K562 (cell line): ENCODE data around the gene FYB1. TPM values are rescaled to one million over a fixed set of nuclear protein-coding genes. Genes with fewer than 3 reads are reported as not detected.

Experiments
- ATF1 ChIP-seq, 2 experiments: fragments of 450-650 bp in 1 of 2; IDR thresholded peaks; 2 replicates each; pipeline ENCODE4 v1.6.1; 2016; ENCODE audit warnings: missing compliant biosample characterization in 1 of 2, missing genetic modification characterization in 1 of 2
- C11orf30 ChIP-seq: fragments of 450-650 bp; IDR thresholded peaks from 2 replicates; pipeline ENCODE4 v1.6.1; 2016; ENCODE audit warnings: low read depth, mild to moderate bottlenecking
- CSDE1 ChIP-seq, 2 experiments: fragments of 450-650 bp; IDR thresholded peaks; 2 replicates each; pipeline ENCODE4 v1.6.1; 2016; ENCODE audit warnings: mild to moderate bottlenecking in 1 of 2
- DDX20 ChIP-seq: fragments of 450-650 bp; IDR thresholded peaks from 2 replicates; pipeline ENCODE4 v1.6.1; 2016; ENCODE audit warnings: missing genetic modification characterization, low read depth, mild to moderate bottlenecking, missing compliant biosample characterization, moderate library complexity
- FOXM1 ChIP-seq, 2 experiments: fragments of 450-650 bp in 1 of 2; sonication (generic) in 1 of 2; formaldehyde crosslinking in 1 of 2; IDR thresholded peaks; 2 replicates each; pipeline versions ENCODE4 v1.6.1 to v1.9.0; 2017 to 2022; ENCODE audit warnings: low read depth in 2 of 2, mild to moderate bottlenecking in 2 of 2, missing genetic modification reagents in 1 of 2, moderate library complexity in 1 of 2
- GABPA ChIP-seq: fragments of 200-800 bp; sonication (Bioruptor generic); conservative IDR thresholded peaks from 2 replicates; pipeline ENCODE4 v1.6.1; 2016; ENCODE audit warnings: low read depth, missing genetic modification characterization, missing compliant biosample characterization
- SIX5 ChIP-seq, 2 experiments: IDR thresholded peaks; 2 replicates each; pipeline ENCODE4 v1.6.1; 2011; ENCODE audit warnings: low read length in 2 of 2, borderline replicate concordance in 1 of 2, low read depth in 1 of 2, mild to moderate bottlenecking in 1 of 2, moderate library complexity in 1 of 2; ENCODE audit not compliant: insufficient read depth in 1 of 2
- TCF3 ChIP-seq: sonication (generic); formaldehyde crosslinking; IDR thresholded peaks from 2 replicates; pipeline ENCODE4 v1.4.0; 2020; ENCODE audit warnings: mild to moderate bottlenecking, missing genetic modification reagents
- XRCC4 ChIP-seq: IDR thresholded peaks from one replicate; pipeline ENCODE4 v1.6.1; 2011; ENCODE audit not compliant: insufficient read depth, insufficient read length; ENCODE audit errors: extremely low read depth
- ZNF408 ChIP-seq: fragments of 250-450 bp; sonication (Bioruptor Pico); IDR thresholded peaks from 2 replicates; pipeline ENCODE4 v1.4.0; 2020; ENCODE audit warnings: low read depth, mild to moderate bottlenecking, moderate library complexity
- polyA plus RNA-seq, 8 experiments: library from polyadenylated mRNA; depleted of rRNA in 4 of 8; stranded (reverse) in 5 of 8; unstranded in 3 of 8; fragments of >200 nt; fragmentation: Nextera tagmentation in 2 of 8; fragmentation: Illumina TruSeq in 1 of 8; extraction: Ambion mirVana in 2 of 8; extraction: Trizol in 1 of 8; gene quantifications; 2 replicates each; pipeline versions ENCODE4 v1.2.1 to v1.2.3, GENCODE V29; 2011 to 2014; ENCODE audit warnings: inconsistent platforms in 1 of 8, missing spikeins in 1 of 8
- total RNA-seq, 7 experiments: library from RNA; depleted of rRNA in 6 of 7; stranded (reverse); fragments of >200 nt in 6 of 7; fragmentation: Illumina TruSeq in 2 of 7; extraction: Trizol in 2 of 7; gene quantifications; 2 replicates each; pipeline versions ENCODE4 v1.2.1 to v1.2.3, GENCODE V29; 2011 to 2021; ENCODE audit warnings: low replicate concordance in 1 of 7
- TF ChIP-seq, protein P1 (sequence below): fragments of 250-450 bp; sonication (Bioruptor Pico); IDR thresholded peaks from 2 replicates; pipeline ENCODE4 v1.4.0; 2020; ENCODE audit warnings: mild to moderate bottlenecking, moderate library complexity
- TF ChIP-seq, protein P2 (sequence below), 2 experiments: fragments of 450-650 bp; conservative IDR thresholded peaks; 2 replicates each; pipeline ENCODE4 v1.6.1; 2017; ENCODE audit warnings: mild to moderate bottlenecking in 2 of 2, moderate library complexity in 2 of 2
- TF ChIP-seq, protein P3 (sequence below): fragments of 250-450 bp; sonication (Bioruptor Pico); IDR thresholded peaks from 2 replicates; pipeline ENCODE4 v1.8.0; 2022; ENCODE audit warnings: moderate library complexity, mild to moderate bottlenecking, inconsistent platforms
- TF ChIP-seq, protein P4 (sequence below), 2 experiments: fragments of 450-650 bp in 1 of 2; IDR thresholded peaks; 2 replicates each; pipeline ENCODE4 v1.6.1; 2011 to 2017; ENCODE audit warnings: low read depth in 2 of 2, antibody characterized with exemption in 1 of 2, borderline replicate concordance in 1 of 2, low read length in 1 of 2, mild to moderate bottlenecking in 1 of 2, mixed read lengths in 1 of 2; ENCODE audit not compliant: control insufficient read depth in 1 of 2

The FYB1 gene
- total and polyA plus RNA-seq, 9 of the 15 experiments (the other 6 are each of a cell fraction or from before 2014, with no cell fraction given): 4.7 to 31.5 (median 9.7) TPM

DNA sequence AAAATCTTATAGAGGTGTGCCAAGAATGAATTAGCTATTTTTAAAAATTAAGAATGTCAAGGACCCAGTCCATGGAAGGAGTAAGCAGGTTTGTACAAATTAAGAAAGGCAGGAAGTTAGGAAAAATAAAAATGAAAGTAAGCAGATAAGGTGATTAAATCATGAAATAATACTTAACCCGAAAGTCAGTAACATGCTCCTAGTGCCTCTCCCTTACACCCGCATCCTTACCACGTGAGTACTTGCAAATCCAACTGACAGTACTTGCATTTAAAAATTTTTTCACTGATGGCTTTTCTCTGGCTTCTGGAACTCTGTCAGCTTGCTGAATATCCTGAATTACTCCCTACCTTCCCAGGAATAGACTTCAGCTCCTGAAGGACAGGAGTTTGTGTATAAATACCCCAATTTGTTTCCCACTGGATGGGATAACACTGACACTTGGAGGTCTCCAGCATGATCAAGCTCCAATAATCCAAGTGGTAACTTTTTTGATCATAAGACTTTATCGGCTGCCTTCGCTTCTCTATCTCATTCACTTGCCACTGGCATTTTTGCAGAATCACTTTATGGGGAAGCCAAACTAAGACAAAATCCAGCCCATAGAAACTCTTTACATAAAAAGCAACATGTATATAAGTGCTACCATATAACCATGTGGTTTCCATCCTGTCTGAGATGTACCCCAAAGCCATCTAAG, 103.6 kb downstream of the FYB1 start (continued):
- TF ChIP-seq, protein P1, sequence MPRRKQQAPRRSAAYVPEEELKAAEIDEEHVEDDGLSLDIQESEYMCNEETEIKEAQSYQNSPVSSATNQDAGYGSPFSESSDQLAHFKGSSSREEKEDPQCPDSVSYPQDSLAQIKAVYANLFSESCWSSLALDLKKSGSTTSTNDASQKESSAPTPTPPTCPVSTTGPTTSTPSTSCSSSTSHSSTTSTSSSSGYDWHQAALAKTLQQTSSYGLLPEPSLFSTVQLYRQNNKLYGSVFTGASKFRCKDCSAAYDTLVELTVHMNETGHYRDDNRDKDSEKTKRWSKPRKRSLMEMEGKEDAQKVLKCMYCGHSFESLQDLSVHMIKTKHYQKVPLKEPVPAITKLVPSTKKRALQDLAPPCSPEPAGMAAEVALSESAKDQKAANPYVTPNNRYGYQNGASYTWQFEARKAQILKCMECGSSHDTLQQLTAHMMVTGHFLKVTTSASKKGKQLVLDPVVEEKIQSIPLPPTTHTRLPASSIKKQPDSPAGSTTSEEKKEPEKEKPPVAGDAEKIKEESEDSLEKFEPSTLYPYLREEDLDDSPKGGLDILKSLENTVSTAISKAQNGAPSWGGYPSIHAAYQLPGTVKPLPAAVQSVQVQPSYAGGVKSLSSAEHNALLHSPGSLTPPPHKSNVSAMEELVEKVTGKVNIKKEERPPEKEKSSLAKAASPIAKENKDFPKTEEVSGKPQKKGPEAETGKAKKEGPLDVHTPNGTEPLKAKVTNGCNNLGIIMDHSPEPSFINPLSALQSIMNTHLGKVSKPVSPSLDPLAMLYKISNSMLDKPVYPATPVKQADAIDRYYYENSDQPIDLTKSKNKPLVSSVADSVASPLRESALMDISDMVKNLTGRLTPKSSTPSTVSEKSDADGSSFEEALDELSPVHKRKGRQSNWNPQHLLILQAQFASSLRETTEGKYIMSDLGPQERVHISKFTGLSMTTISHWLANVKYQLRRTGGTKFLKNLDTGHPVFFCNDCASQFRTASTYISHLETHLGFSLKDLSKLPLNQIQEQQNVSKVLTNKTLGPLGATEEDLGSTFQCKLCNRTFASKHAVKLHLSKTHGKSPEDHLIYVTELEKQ (CRISPR knock-in tag): no peak
- TF ChIP-seq FOXM1 (IDR thresholded peaks at IDR 0.05; ENCODE audit: low read depth) (0 out of 2 replicates have a peak, but pooled peaks have one; percentile 12), FOXM1 (CRISPR knock-in tag; IDR thresholded peaks at IDR 0.05; ENCODE audit: low read depth) (no peak), GABPA (0 out of 2 replicates have a peak, but pooled peaks have one; percentile 24), ZNF408 (CRISPR knock-in tag) (no peak), XRCC4 (no peak), ATF1 (CRISPR knock-in tag; IDR thresholded peaks at IDR 0.05) (no peak), ATF1 (tag; IDR thresholded peaks at IDR 0.05) (0 out of 2 replicates have a peak, but pooled peaks have one; percentile 6), C11orf30 (peak; percentile 56), TCF3 (CRISPR knock-in tag) (no peak), CSDE1 (IDR thresholded peaks at IDR 0.05) (0 out of 4 replicates have a peak, but pooled peaks of 1 of the 2 experiments have one; percentile 22), SIX5 (IDR thresholded peaks at IDR 0.05; ENCODE audit: borderline replicate concordance in 1 of 2, insufficient read depth in 1 of 2, low read depth in 1 of 2, low read length in 2 of 2) (no peak), DDX20 (tag) (no peak)
- TF ChIP-seq, protein P2, sequence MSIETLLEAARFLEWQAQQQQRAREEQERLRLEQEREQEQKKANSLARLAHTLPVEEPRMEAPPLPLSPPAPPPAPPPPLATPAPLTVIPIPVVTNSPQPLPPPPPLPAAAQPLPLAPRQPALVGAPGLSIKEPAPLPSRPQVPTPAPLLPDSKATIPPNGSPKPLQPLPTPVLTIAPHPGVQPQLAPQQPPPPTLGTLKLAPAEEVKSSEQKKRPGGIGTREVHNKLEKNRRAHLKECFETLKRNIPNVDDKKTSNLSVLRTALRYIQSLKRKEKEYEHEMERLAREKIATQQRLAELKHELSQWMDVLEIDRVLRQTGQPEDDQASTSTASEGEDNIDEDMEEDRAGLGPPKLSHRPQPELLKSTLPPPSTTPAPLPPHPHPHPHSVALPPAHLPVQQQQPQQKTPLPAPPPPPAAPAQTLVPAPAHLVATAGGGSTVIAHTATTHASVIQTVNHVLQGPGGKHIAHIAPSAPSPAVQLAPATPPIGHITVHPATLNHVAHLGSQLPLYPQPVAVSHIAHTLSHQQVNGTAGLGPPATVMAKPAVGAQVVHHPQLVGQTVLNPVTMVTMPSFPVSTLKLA (conservative IDR thresholded peaks at IDR 0.05): 0 out of 4 replicates have a peak, but pooled peaks of 1 of the 2 experiments have one; percentile 17
- TF ChIP-seq, protein P3, sequence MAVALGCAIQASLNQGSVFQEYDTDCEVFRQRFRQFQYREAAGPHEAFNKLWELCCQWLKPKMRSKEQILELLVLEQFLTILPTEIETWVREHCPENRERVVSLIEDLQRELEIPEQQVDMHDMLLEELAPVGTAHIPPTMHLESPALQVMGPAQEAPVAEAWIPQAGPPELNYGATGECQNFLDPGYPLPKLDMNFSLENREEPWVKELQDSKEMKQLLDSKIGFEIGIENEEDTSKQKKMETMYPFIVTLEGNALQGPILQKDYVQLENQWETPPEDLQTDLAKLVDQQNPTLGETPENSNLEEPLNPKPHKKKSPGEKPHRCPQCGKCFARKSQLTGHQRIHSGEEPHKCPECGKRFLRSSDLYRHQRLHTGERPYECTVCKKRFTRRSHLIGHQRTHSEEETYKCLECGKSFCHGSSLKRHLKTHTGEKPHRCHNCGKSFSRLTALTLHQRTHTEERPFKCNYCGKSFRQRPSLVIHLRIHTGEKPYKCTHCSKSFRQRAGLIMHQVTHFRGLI (CRISPR knock-in tag): no peak
- TF ChIP-seq, protein P4, sequence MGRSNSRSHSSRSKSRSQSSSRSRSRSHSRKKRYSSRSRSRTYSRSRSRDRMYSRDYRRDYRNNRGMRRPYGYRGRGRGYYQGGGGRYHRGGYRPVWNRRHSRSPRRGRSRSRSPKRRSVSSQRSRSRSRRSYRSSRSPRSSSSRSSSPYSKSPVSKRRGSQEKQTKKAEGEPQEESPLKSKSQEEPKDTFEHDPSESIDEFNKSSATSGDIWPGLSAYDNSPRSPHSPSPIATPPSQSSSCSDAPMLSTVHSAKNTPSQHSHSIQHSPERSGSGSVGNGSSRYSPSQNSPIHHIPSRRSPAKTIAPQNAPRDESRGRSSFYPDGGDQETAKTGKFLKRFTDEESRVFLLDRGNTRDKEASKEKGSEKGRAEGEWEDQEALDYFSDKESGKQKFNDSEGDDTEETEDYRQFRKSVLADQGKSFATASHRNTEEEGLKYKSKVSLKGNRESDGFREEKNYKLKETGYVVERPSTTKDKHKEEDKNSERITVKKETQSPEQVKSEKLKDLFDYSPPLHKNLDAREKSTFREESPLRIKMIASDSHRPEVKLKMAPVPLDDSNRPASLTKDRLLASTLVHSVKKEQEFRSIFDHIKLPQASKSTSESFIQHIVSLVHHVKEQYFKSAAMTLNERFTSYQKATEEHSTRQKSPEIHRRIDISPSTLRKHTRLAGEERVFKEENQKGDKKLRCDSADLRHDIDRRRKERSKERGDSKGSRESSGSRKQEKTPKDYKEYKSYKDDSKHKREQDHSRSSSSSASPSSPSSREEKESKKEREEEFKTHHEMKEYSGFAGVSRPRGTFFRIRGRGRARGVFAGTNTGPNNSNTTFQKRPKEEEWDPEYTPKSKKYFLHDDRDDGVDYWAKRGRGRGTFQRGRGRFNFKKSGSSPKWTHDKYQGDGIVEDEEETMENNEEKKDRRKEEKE (IDR thresholded peaks at IDR 0.05; ENCODE audit: borderline replicate concordance in 1 of 2, control insufficient read depth in 1 of 2, low read depth in 2 of 2, low read length in 1 of 2): no peak
